Hindlimb muscle (tissue), 1 donor: ENCODE data around the gene RERE. TPM values are rescaled to one million over a fixed set of nuclear protein-coding genes. Genes with fewer than 3 reads are reported as not detected.
"Not testable (repeated sequence)": the region's sequence is repeated elsewhere in the genome, so short reads cannot be mapped to it uniquely, and the experiment has no call there.

Source experiments
- DNase-seq: peaks from one replicate; pipeline ENCODE4 v3.0.0-alpha.2; 2013
- polyA plus RNA-seq: library from polyadenylated mRNA; unstranded; fragments of 120-200 nt; gene quantifications from one replicate; pipeline ENCODE4 v1.2.1, GENCODE V29; 2013; ENCODE audit not compliant: insufficient read length

RERE gene
- polyA plus RNA-seq, 1 donor: 93.9 TPM

- DNase-seq: peak; percentile 73
Observed at GRCh38 chr1:8712413-8713231, 104.8 kb downstream of the RERE start.

GRCh38 chr1:8711873-8712412 lies 105.5 kb downstream of the RERE start:
- DNase-seq: no peak

- no peak for DNase-seq
Observed at GRCh38 chr1:8711151-8711550, 106.3 kb downstream of the RERE start.

- no peak for DNase-seq
Observed at GRCh38 chr1:8708259-8708658, 109.2 kb downstream of the RERE start.

- no peak for DNase-seq
Observed at GRCh38 chr1:8706995-8707396, 110.4 kb downstream of the RERE start.

GRCh38 chr1:8706291-8706690 lies 111.1 kb downstream of the RERE start:
- no peak for DNase-seq

GRCh38 chr1:8704866-8705506 lies 112.5 kb downstream of the RERE start:
- no peak for DNase-seq

- peak; percentile 91 for DNase-seq
Observed at GRCh38 chr1:8702850-8703810, 114.3 kb downstream of the RERE start.

- DNase-seq: no peak
Observed at GRCh38 chr1:8702472-8702849, 115.0 kb downstream of the RERE start.

- peak; percentile 32 for DNase-seq
Observed at GRCh38 chr1:8701794-8702471, 115.5 kb downstream of the RERE start.

GRCh38 chr1:8699679-8700078 lies 117.8 kb downstream of the RERE start:
- DNase-seq: no peak

GRCh38 chr1:8698937-8699447 lies 118.4 kb downstream of the RERE start:
- DNase-seq: no peak

- DNase-seq: no peak
Observed at GRCh38 chr1:8698012-8698630, 119.3 kb downstream of the RERE start.

- DNase-seq: not testable (repeated sequence)
Observed at GRCh38 chr1:8695442-8695841, 122.0 kb downstream of the RERE start.

- DNase-seq: no peak
Observed at GRCh38 chr1:8693107-8693506, 124.3 kb downstream of the RERE start.

GRCh38 chr1:8691662-8692061 lies 125.8 kb downstream of the RERE start:
- no peak for DNase-seq

- no peak for DNase-seq
Observed at GRCh38 chr1:8690253-8690525, 127.3 kb downstream of the RERE start.

- no peak for DNase-seq
Observed at GRCh38 chr1:8689431-8690252, 127.8 kb downstream of the RERE start.

- DNase-seq: no peak
Observed at GRCh38 chr1:8687538-8687937, 129.9 kb downstream of the RERE start.

GRCh38 chr1:8687039-8687438 lies 130.4 kb downstream of the RERE start:
- DNase-seq: no peak

GRCh38 chr1:8685463-8685862 lies 132.0 kb downstream of the RERE start:
- DNase-seq: no peak
